Measurements from ENCODE around the gene ZNF770. TPM values are rescaled to one million over a fixed set of nuclear protein-coding genes. Genes with fewer than 3 reads are reported as not detected.
"Not testable (repeated sequence)": the region's sequence is repeated elsewhere in the genome, so short reads cannot be mapped to it uniquely, and the experiment has no call there.

ZNF770 gene
- total RNA-seq, 1 experiment from 2014 or later = 43.0 TPM

DNA sequence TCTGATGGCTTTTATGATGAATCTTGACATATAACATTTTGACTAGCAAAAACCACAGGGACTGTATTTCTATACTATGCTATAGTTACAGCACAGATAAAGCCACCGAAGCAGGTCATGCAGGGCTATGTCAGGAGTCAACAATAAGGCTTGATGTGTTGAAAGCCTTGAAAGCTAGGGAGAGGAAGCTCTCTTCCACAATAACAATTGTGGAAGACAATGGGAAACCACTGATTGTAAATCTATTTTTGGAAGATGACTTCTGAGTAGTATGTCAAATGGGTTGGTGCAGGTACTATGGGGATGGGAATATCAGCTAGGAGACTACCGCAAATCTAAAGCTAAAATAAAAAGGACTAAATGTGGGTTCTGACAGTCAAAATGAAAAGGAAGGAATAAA, 14.6 kb downstream of the ZNF770 start:
- DNase-seq (ENCODE audit: low read depth, low spot score) (no peak), ATAC-seq (no peak)
- no peaks in the 10 kb centered on the region; the same call in 1 of the 2 replicates for H3K36me3 ChIP-seq (ENCODE audit: control insufficient read depth, insufficient read depth, low read length)
- intact Hi-C loops (cut with micrococcal nuclease; ENCODE audit: unreplicated experiment) = no loop called here
- H3K27me3 ChIP-seq (ENCODE audit: control insufficient read depth, insufficient read depth, low read length) = no peaks in the 10 kb centered on the region
- no peak overlapping the region for H3K4me3 ChIP-seq (ENCODE audit: low read depth in 2 of 2, low read length in 2 of 2)
- H3K27ac ChIP-seq (ENCODE audit: low read length) = no peak overlapping the region
- no peak for TF ChIP-seq CTCF (IDR thresholded peaks at IDR 0.05)
- no peak for TF ChIP-seq POLR2AphosphoS5 (IDR thresholded peaks at IDR 0.05; ENCODE audit: low read depth, low read length)
- no peak for TF ChIP-seq SIN3A (IDR thresholded peaks at IDR 0.05; ENCODE audit: borderline replicate concordance, insufficient read depth, low read depth, low read length)
- no peak for TF ChIP-seq REST (IDR thresholded peaks at IDR 0.05; ENCODE audit: insufficient read depth in 1 of 2, low read depth in 2 of 2, low read length in 1 of 2)
- TF ChIP-seq TCF7L2 (IDR thresholded peaks at IDR 0.05; ENCODE audit: low read depth, low read length) = no peak
- no peaks in the 10 kb centered on the region for H3K9me3 ChIP-seq (ENCODE audit: control insufficient read depth, insufficient read depth, low read depth, low read length)
- ChIA-PET CTCF (no interaction called here), POLR2A (no interaction called here)
- no TSS peak for BruUV-seq (replicated peaks)
- in situ Hi-C loops (cut with HindIII; ENCODE audit: low pct_unique_long_range_greater_than_20kb, low sequenced_read_pairs) = no loop called here
- 0 out of 2 replicates have a peak, but pooled peaks cover 2% of the 10 kb centered on the region for H3K4me1 ChIP-seq (ENCODE audit: control insufficient read depth, insufficient read depth, low read length)

DNA sequence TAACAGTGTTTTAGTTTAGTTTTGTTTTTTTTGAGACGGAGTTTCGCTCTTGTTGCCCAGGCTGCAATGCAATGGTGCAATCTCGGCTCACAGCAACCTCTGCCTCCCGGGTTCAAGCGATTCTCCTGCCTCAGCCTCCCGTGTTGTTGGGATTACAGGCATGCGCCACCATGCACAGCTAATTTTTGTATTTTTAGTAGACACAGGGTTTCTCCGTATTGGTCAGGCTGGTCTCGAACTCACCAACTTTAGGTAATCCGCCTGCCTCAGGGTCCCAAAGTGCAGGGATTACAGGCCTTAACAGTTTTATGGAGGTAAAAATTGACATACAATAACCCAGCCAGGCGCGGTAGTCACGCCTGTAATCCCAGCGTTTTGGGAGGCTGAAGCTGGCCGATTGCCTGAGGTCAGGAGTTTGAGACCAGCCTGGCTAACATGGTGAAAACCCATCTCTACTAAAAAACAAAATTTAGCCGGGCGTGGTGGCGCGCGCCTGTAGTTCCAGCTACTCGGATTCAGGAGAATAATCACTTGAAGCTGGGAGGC, 17.9 kb downstream of the ZNF770 start:
- TF ChIP-seq CTCF (IDR thresholded peaks at IDR 0.05) = peak; percentile 66
- H3K36me3 ChIP-seq (ENCODE audit: control insufficient read depth, insufficient read depth, low read length); DNase-seq (ENCODE audit: low read depth, low spot score); BruUV-seq (replicated peaks); H3K4me1 ChIP-seq (ENCODE audit: control insufficient read depth, insufficient read depth, low read length); intact Hi-C loops (cut with micrococcal nuclease; ENCODE audit: unreplicated experiment); in situ Hi-C loops (cut with HindIII; ENCODE audit: low pct_unique_long_range_greater_than_20kb, low sequenced_read_pairs); ATAC-seq; H3K27me3 ChIP-seq (ENCODE audit: control insufficient read depth, insufficient read depth, low read length); H3K9me3 ChIP-seq (ENCODE audit: control insufficient read depth, insufficient read depth, low read depth, low read length): not testable (repeated sequence)
- H3K4me3 ChIP-seq (ENCODE audit: low read depth in 2 of 2, low read length in 2 of 2) = peak overlapping the region; percentile 95 to 98
- POLR2A ChIA-PET = interaction anchor here (0.6 to 1.3 kb wide), 4 partner anchors 16 to 650 kb away, joined by 3 to 9 read pairs (median 4); partner anchors contain the start of gene ZNF770
- CTCF ChIA-PET = interaction anchor here (0.6 to 0.8 kb wide), 3 partner anchors 14 to 349 kb away, joined by 3 to 5 read pairs (median 3); no protein-coding TSS in a partner anchor
- H3K27ac ChIP-seq (ENCODE audit: low read length) = peak overlapping the region; percentile 96
